GM19239 (cell line): ENCODE measurements around the gene CCR5.
A peak's percentile ranks its signal among the peaks of the same experiment; 100 is the strongest.
"Not testable (repeated sequence)": the region's sequence is repeated elsewhere in the genome, so short reads cannot be mapped to it uniquely, and the experiment has no call there.

Experiments used
- DNase-seq: peaks from one replicate; pipeline ENCODE4 v3.0.0; 2011; ENCODE audit warnings: low spot score; ENCODE audit not compliant: insufficient read length
- FAIRE-seq: peaks from 2 replicates; lab custom pipeline; 2011; peaks lifted over from hg19 to GRCh38; lab: Jason Lieb, UNC

CCR5 gene

GRCh38 chr3:46370839-46371518 lies at the start of gene CCR5:
Gene CCR5 (plus strand): TSS chr3:46370946. CDS start chr3:46372903, 1,957 bp downstream.
- DNase-seq (no peak), FAIRE-seq (peak; percentile 11)

GRCh38 chr3:46321461-46322104 lies 49.2 kb upstream of the CCR5 start:
- FAIRE-seq (peak; percentile 96), DNase-seq (no peak)

DNA sequence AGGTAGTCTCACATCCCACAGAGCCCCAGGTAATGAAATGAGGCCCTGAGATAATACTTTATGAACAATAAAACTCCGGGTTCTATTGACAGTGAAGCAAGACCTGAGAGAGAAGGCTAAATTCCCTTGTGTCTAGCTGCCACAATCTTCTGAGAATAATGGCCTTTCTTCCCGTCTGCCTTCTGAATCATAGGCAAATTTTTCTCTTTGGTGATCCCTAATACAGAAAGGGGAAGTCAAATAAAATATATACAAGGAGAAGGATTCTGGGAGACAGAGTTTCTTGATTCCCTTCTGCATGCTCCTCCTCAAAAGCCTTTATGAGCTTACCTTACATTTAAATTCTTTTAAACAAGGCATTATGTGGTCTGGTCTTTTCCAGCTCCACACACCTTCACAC lies 46.7 kb upstream of the CCR5 start:
- DNase-seq (no peak), FAIRE-seq (peak; percentile 47)

GRCh38 chr3:46325645-46326300 lies 45.0 kb upstream of the CCR5 start:
- no peak for DNase-seq
- no peak for FAIRE-seq

- DNase-seq, FAIRE-seq: not testable (repeated sequence)
These were observed 40.1 kb upstream of the CCR5 start for GRCh38 chr3:46330676-46331075.

GRCh38 chr3:46334741-46335478 lies 35.8 kb upstream of the CCR5 start:
- DNase-seq (no peak), FAIRE-seq (no peak)

DNA sequence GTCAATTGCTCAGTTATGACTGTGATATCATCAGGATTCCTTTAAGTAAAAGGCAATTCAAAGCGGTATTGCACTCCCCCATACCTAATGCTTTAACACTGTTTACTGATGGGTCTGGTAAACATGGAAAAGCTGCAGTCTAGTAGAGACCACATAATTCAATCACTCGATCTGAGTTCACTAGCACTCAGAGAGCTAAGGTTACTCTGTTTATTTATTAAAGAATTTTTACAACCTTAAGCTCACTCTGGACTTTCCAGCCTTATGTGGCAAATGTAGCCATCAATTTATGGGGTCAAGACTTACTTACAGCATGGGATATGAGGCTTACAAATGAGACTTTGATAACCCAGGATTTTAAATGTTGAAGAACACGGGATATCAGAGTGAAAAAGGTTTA lies 35.2 kb upstream of the CCR5 start:
- no peak for FAIRE-seq
- no peak for DNase-seq

- FAIRE-seq (no peak), DNase-seq (no peak)
These were observed 32.8 kb upstream of the CCR5 start for GRCh38 chr3:46337911-46338310.

- FAIRE-seq = no peak
- no peak for DNase-seq
These were observed 31.9 kb upstream of the CCR5 start for GRCh38 chr3:46338840-46339239.

DNA sequence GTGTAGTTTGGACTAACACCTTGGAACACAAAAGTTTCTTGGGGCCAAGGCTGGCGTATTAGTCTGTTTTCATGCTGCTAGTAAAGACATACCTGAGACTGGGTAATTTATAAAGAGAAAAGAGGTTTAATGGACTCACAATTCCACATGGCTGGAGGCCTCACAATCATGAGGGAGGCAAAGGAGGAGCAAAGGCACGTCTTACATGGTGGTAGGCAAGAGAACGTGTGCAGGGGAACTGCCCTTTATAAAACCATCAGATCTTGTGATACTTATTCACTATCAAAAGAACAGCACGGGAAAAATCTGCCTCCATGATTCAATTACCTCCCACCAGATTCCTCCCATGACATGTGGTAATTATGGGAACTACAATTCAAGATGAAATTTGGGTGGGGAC lies 26.3 kb upstream of the CCR5 start:
- FAIRE-seq (no peak), DNase-seq (no peak)

DNA sequence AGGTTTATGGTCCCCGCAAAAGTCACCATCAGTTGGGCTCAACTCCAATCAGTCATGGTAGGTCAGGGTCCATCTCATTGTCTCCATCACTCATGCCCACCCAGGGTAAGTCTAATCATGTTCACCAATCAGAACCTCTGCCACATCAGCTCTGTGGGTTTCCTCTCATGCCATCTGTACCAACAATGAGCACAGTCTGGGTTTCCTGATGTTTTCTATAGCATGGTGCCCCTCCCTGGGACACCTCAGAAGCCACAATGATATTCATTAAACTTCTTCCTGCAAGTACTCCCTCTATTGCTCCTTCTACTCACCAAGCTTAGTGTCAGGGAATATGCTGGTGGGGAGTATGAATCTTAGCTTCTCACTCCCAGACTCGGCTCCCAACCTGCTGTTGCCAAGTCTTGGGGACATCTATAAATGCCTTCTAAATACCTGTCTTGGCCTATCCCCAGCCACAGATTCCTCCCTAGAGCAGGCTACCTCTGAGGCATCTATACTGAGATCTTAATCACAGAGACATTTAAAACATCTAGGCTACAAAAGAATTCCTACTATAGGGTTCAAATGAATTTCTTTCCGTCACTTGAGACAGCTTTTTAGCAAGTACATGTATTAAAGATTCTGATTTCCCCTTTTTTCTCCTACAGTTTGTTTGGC lies 21.8 kb upstream of the CCR5 start:
- FAIRE-seq (no peak), DNase-seq (no peak)

- FAIRE-seq (peak; percentile 94), DNase-seq (peak; percentile 41)
These were observed 21.1 kb upstream of the CCR5 start for GRCh38 chr3:46349484-46350261.

GRCh38 chr3:46350262-46350565 lies 20.5 kb upstream of the CCR5 start:
- DNase-seq (no peak), FAIRE-seq (no peak)

GRCh38 chr3:46351646-46352045 lies 19.1 kb upstream of the CCR5 start:
- DNase-seq (no peak), FAIRE-seq (no peak)

DNA sequence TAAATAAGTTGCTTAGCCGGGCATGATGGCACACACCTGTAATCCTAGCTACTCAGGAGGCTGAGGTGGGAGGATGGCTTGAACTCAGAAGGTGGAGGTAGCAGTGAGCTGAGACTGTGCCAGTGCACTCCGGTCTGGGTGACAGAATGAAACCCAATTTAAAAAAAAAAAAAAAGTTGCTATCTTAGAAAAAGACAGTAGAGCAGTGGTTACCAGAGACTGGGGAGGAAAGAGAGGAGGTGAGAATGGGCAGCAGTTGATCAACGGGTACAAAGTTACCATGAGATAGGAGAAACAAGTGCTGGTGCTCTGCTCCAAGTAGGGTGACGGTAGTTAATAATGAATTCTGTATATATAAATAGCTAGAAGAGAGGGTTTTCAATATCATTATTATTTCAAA lies 17.7 kb upstream of the CCR5 start:
- FAIRE-seq = no peak

DNA sequence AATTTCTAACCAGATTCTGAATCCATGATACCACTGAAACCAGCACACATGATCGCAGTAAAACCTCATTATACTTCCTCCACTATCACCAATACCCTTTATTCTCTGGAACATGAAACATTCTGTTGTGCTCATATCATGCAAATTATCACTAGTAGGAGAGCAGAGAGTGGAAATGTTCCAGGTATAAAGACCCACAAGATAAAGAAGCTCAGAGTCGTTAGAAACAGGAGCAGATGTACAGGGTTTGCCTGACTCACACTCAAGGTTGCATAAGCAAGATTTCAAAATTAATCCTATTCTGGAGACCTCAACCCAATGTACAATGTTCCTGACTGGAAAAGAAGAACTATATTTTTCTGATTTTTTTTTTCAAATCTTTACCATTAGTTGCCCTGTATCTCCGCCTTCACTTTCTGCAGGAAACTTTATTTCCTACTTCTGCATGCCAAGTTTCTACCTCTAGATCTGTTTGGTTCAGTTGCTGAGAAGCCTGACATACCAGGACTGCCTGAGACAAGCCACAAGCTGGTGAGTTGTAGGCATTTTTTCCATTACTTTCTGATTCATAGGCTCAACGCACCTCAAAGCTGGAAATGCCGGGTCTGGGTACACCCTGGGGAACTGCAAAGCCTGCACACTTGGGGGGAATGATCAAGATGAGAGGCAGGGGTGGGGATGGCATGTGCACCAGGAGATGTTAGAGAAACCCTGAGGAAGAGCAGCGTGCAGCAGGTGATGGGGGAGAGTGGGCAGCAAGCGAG lies 16.9 kb upstream of the CCR5 start, which contains the start of gene CCR2:
Gene CCR2 (plus strand): TSS at position 465 of the 764 bp plus-strand sequence. CDS start 3,417 bp downstream, outside the sequence.
- FAIRE-seq (peak; percentile 83), DNase-seq (no peak)

More for the DNA sequence above, 17.7 kb upstream of the CCR5 start:
- DNase-seq = no peak

GRCh38 chr3:46354478-46354877 lies 16.3 kb upstream of the CCR5 start:
- peak; percentile 57 for FAIRE-seq

DNA sequence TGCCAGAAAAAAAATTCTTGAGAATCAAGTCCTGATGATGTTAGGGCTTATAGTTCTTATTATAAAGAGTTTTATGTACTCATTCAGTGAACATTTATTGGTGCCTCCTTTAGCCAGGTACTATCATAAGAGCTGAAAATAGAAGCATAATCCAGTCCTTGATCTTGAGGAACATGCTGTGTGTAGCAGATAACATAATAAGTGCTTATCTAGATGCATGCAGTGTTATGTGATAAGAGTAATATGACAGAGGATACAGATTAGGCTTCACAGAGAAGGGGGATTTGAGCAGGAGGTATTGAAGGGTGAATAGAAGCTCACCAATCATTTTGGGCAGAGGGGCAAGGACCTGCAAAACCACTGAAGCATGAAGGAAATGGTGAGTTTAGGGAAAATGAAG lies 15.8 kb upstream of the CCR5 start:
- DNase-seq (no peak), FAIRE-seq (no peak)

More at GRCh38 chr3:46354478-46354877, 16.3 kb upstream of the CCR5 start:
- DNase-seq = no peak

GRCh38 chr3:46356276-46356675 lies 14.5 kb upstream of the CCR5 start:
- DNase-seq (no peak), FAIRE-seq (peak; percentile 76)
